Measurements from ENCODE around the gene DNAJC5G. TPM values are rescaled to one million over a fixed set of nuclear protein-coding genes. Genes with fewer than 3 reads are reported as not detected.

Gene DNAJC5G, protein sequence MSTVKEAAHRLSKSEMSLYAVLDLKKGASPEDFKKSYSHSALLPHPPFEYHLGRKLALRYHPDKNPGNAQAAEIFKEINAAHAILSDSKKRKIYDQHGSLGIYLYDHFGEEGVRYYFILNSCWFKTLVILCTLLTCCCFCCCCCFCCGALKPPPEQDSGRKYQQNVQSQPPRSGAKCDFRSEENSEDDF
- 0.19 TPM for polyA plus RNA-seq
- long read RNA-seq, donor 1 = 0 reads
- long read RNA-seq, donor 2 = 0 reads
- long read RNA-seq, donor 3 = 0 reads
- long read RNA-seq, donor 4 = 0 reads
- long read RNA-seq, donor 5 = 0 reads
- long read RNA-seq, donor 6 = 0 reads
- long read RNA-seq, donor 7 = 0 reads
- long read RNA-seq, donor 8 = 0 reads
- long read RNA-seq, donor 9 = 0 reads
- long read RNA-seq, donor 10 = 0 reads
- long read RNA-seq, donor 11 = 0 reads

- Histone ChIP-seq H3K27ac (ENCODE audit: low read length) (no peak within 1 kb of the TSS), H3K27me3 (ENCODE audit: control insufficient read depth, insufficient read depth, low read length) (peaks cover 43% of the 10 kb centered on the region), H3K9me3 (ENCODE audit: control insufficient read depth, low read depth, low read length) (no peaks in the 10 kb centered on the region), H3K4me1 (ENCODE audit: control insufficient read depth, insufficient read depth, low read length) (no peaks in the 10 kb centered on the region), H3K36me3 (ENCODE audit: control insufficient read depth, insufficient read depth, low read length) (no peaks in the 10 kb centered on the region), H3K4me3 (ENCODE audit: low read length) (no peak within 1 kb of the TSS)
- WGBS (ENCODE audit: insufficient coverage, low lambda C conversion rate) = no CpG with 5 or more reads among the region's 39 CpGs
- DNase-seq = no peak
Measured at GRCh38 chr2:27275211-27276150, at the start of gene DNAJC5G. DNAJC5G (plus strand) TSS chr2:27275433; CDS start chr2:27276729, 1,296 bp downstream.

GRCh38 chr2:27225526-27225925 lies 49.7 kb upstream of the DNAJC5G start:
- Histone ChIP-seq H3K4me3 (ENCODE audit: low read length) (no peak overlapping the region), H3K9me3 (ENCODE audit: control insufficient read depth, low read depth, low read length) (no peaks in the 10 kb centered on the region), H3K36me3 (ENCODE audit: control insufficient read depth, insufficient read depth, low read length) (peaks cover 70% of the 10 kb centered on the region), H3K4me1 (ENCODE audit: control insufficient read depth, insufficient read depth, low read length) (no peaks in the 10 kb centered on the region), H3K27me3 (ENCODE audit: control insufficient read depth, insufficient read depth, low read length) (no peaks in the 10 kb centered on the region), H3K27ac (ENCODE audit: low read length) (no peak overlapping the region)
- WGBS (ENCODE audit: insufficient coverage, low lambda C conversion rate) = no CpG with 5 or more reads among the region's 9 CpGs
- no peak for DNase-seq

DNA sequence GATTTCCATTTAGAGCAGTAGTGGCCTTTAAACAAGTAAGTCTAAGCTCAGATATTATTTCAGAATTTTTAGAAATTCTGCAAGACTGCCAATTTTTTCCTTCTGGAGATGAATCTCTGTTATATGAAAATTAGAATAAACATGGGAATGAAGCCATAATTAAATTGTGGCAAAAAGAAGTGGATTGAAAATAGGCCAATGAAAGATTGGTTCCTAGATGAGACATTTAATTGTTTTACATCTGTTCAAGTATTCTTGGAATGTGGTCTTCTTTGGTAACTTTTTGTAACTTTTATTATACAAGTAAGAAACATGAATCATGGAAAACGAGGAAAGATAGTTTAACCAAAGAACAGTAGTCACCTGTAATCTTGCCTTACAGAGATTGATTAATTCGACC lies 47.7 kb upstream of the DNAJC5G start:
- peaks cover 72% of the 10 kb centered on the region for H3K36me3 ChIP-seq (ENCODE audit: control insufficient read depth, insufficient read depth, low read length)
- DNase-seq = no peak

GRCh38 chr2:27231921-27232320 lies 43.3 kb upstream of the DNAJC5G start:
- no peaks in the 10 kb centered on the region for H3K27me3 ChIP-seq (ENCODE audit: control insufficient read depth, insufficient read depth, low read length)
- peaks cover 74% of the 10 kb centered on the region for H3K36me3 ChIP-seq (ENCODE audit: control insufficient read depth, insufficient read depth, low read length)
- no peak overlapping the region for H3K4me3 ChIP-seq (ENCODE audit: low read length)
- WGBS (ENCODE audit: insufficient coverage, low lambda C conversion rate) = no CpG with 5 or more reads among the region's 13 CpGs
- no peak for DNase-seq
- H3K9me3 ChIP-seq (ENCODE audit: control insufficient read depth, low read depth, low read length) = no peaks in the 10 kb centered on the region
- no peaks in the 10 kb centered on the region for H3K4me1 ChIP-seq (ENCODE audit: control insufficient read depth, insufficient read depth, low read length)
- H3K27ac ChIP-seq (ENCODE audit: low read length) = no peak overlapping the region

More for the DNA sequence above, 47.7 kb upstream of the DNAJC5G start:
- H3K27ac ChIP-seq (ENCODE audit: low read length) = no peak overlapping the region
- H3K27me3 ChIP-seq (ENCODE audit: control insufficient read depth, insufficient read depth, low read length) = no peaks in the 10 kb centered on the region
- H3K4me1 ChIP-seq (ENCODE audit: control insufficient read depth, insufficient read depth, low read length) = no peaks in the 10 kb centered on the region
- no CpG with 5 or more reads among the region's 2 CpGs for WGBS (ENCODE audit: insufficient coverage, low lambda C conversion rate)
- H3K9me3 ChIP-seq (ENCODE audit: control insufficient read depth, low read depth, low read length) = no peaks in the 10 kb centered on the region
- no peak overlapping the region for H3K4me3 ChIP-seq (ENCODE audit: low read length)

DNA sequence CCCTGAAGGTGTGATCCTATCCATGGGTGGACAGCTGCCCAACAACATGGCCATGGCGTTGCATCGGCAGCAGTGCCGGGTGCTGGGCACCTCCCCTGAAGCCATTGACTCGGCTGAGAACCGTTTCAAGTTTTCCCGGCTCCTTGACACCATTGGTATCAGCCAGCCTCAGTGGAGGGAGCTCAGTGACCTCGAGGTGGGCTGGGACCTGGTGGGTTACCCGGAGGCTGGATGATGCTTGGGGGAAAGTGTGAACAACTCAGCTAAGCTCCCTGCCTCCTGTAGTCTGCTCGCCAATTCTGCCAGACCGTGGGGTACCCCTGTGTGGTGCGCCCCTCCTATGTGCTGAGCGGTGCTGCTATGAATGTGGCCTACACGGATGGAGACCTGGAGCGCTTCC lies 41.9 kb upstream of the DNAJC5G start:
- H3K4me1 ChIP-seq (ENCODE audit: control insufficient read depth, insufficient read depth, low read length) = no peaks in the 10 kb centered on the region
- H3K27ac ChIP-seq (ENCODE audit: low read length) = no peak overlapping the region
- H3K27me3 ChIP-seq (ENCODE audit: control insufficient read depth, insufficient read depth, low read length) = no peaks in the 10 kb centered on the region
- no peak for DNase-seq
- peaks cover 83% of the 10 kb centered on the region for H3K36me3 ChIP-seq (ENCODE audit: control insufficient read depth, insufficient read depth, low read length)
- no CpG with 5 or more reads among the region's 14 CpGs for WGBS (ENCODE audit: insufficient coverage, low lambda C conversion rate)
- no peak overlapping the region for H3K4me3 ChIP-seq (ENCODE audit: low read length)
- H3K9me3 ChIP-seq (ENCODE audit: control insufficient read depth, low read depth, low read length) = no peaks in the 10 kb centered on the region

GRCh38 chr2:27236136-27236535 lies 39.1 kb upstream of the DNAJC5G start:
- DNase-seq = no peak
- no peaks in the 10 kb centered on the region for H3K27me3 ChIP-seq (ENCODE audit: control insufficient read depth, insufficient read depth, low read length)
- peaks cover 97% of the 10 kb centered on the region for H3K36me3 ChIP-seq (ENCODE audit: control insufficient read depth, insufficient read depth, low read length)
- no peak overlapping the region for H3K4me3 ChIP-seq (ENCODE audit: low read length)
- no peak overlapping the region for H3K27ac ChIP-seq (ENCODE audit: low read length)
- no peaks in the 10 kb centered on the region for H3K9me3 ChIP-seq (ENCODE audit: control insufficient read depth, low read depth, low read length)
- no peaks in the 10 kb centered on the region for H3K4me1 ChIP-seq (ENCODE audit: control insufficient read depth, insufficient read depth, low read length)
- WGBS (ENCODE audit: insufficient coverage, low lambda C conversion rate) = no CpG with 5 or more reads among the region's 12 CpGs

GRCh38 chr2:27236626-27237025 lies 38.6 kb upstream of the DNAJC5G start:
- no peaks in the 10 kb centered on the region for H3K27me3 ChIP-seq (ENCODE audit: control insufficient read depth, insufficient read depth, low read length)
- WGBS (ENCODE audit: insufficient coverage, low lambda C conversion rate) = no CpG with 5 or more reads among the region's 3 CpGs
- DNase-seq = no peak
- peaks cover 97% of the 10 kb centered on the region for H3K36me3 ChIP-seq (ENCODE audit: control insufficient read depth, insufficient read depth, low read length)
- no peak overlapping the region for H3K4me3 ChIP-seq (ENCODE audit: low read length)
- H3K9me3 ChIP-seq (ENCODE audit: control insufficient read depth, low read depth, low read length) = no peaks in the 10 kb centered on the region
- no peak overlapping the region for H3K27ac ChIP-seq (ENCODE audit: low read length)
- H3K4me1 ChIP-seq (ENCODE audit: control insufficient read depth, insufficient read depth, low read length) = no peaks in the 10 kb centered on the region

DNA sequence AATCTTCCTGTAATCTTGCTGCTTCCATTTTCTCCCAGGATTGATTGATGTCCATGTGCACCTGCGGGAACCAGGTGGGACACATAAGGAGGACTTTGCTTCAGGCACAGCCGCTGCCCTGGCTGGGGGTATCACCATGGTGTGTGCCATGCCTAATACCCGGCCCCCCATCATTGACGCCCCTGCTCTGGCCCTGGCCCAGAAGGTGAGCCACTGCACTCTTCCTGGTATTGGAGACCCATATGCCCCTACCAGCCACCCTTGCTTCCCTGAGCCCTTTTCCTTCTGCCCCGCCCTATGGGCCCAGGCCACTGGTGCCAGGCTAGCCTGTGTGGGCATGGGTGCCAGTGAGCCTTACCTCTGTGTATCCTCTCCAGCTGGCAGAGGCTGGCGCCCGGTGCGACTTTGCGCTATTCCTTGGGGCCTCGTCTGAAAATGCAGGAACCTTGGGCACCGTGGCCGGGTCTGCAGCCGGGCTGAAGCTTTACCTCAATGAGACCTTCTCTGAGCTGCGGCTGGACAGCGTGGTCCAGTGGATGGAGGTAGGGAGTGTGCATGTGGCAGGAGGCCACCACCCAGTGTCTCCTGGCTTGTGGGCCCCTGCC lies 37.8 kb upstream of the DNAJC5G start:
- WGBS (ENCODE audit: insufficient coverage, low lambda C conversion rate) = no CpG with 5 or more reads among the region's 15 CpGs
- Histone ChIP-seq H3K4me1 (ENCODE audit: control insufficient read depth, insufficient read depth, low read length) (no peaks in the 10 kb centered on the region), H3K27me3 (ENCODE audit: control insufficient read depth, insufficient read depth, low read length) (no peaks in the 10 kb centered on the region), H3K4me3 (ENCODE audit: low read length) (no peak overlapping the region), H3K36me3 (ENCODE audit: control insufficient read depth, insufficient read depth, low read length) (peaks cover 97% of the 10 kb centered on the region), H3K27ac (ENCODE audit: low read length) (no peak overlapping the region), H3K9me3 (ENCODE audit: control insufficient read depth, low read depth, low read length) (no peaks in the 10 kb centered on the region)
- no peak for DNase-seq

DNA sequence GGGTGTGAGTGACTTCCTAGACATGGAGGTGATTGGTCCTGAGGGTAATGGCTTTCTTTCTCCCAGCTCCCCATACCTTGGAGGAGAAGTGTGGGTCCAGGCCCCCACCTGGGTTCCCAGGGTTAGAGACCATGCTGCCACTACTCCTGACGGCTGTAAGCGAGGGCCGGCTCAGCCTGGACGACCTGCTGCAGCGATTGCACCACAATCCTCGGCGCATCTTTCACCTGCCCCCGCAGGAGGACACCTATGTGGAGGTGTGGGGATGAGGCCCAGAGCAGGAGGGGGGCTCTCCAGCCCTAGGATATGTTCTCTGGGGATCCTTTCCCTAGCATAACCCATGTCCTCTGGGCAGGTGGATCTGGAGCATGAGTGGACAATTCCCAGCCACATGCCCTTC lies 36.3 kb upstream of the DNAJC5G start:
- no peak for DNase-seq
- no peaks in the 10 kb centered on the region for H3K4me1 ChIP-seq (ENCODE audit: control insufficient read depth, insufficient read depth, low read length)

GRCh38 chr2:27240406-27240805 lies 34.8 kb upstream of the DNAJC5G start:
- H3K4me3 ChIP-seq (ENCODE audit: low read length) = no peak overlapping the region
- no peak for DNase-seq
- no peaks in the 10 kb centered on the region for H3K9me3 ChIP-seq (ENCODE audit: control insufficient read depth, low read depth, low read length)
- H3K27me3 ChIP-seq (ENCODE audit: control insufficient read depth, insufficient read depth, low read length) = no peaks in the 10 kb centered on the region
- H3K36me3 ChIP-seq (ENCODE audit: control insufficient read depth, insufficient read depth, low read length) = peaks cover 87% of the 10 kb centered on the region
- H3K27ac ChIP-seq (ENCODE audit: low read length) = no peak overlapping the region
- WGBS (ENCODE audit: insufficient coverage, low lambda C conversion rate) = 100% methylated on average over 1 of the region's 9 CpGs
- no peaks in the 10 kb centered on the region for H3K4me1 ChIP-seq (ENCODE audit: control insufficient read depth, insufficient read depth, low read length)

More for the DNA sequence above, 36.3 kb upstream of the DNAJC5G start:
- peaks cover 96% of the 10 kb centered on the region for H3K36me3 ChIP-seq (ENCODE audit: control insufficient read depth, insufficient read depth, low read length)
- H3K27ac ChIP-seq (ENCODE audit: low read length) = no peak overlapping the region
- H3K4me3 ChIP-seq (ENCODE audit: low read length) = no peak overlapping the region
- WGBS (ENCODE audit: insufficient coverage, low lambda C conversion rate) = no CpG with 5 or more reads among the region's 8 CpGs
- H3K9me3 ChIP-seq (ENCODE audit: control insufficient read depth, low read depth, low read length) = no peaks in the 10 kb centered on the region
- H3K27me3 ChIP-seq (ENCODE audit: control insufficient read depth, insufficient read depth, low read length) = no peaks in the 10 kb centered on the region
